ENCODE data around the gene MOBP.

Gene MOBP

DNA sequence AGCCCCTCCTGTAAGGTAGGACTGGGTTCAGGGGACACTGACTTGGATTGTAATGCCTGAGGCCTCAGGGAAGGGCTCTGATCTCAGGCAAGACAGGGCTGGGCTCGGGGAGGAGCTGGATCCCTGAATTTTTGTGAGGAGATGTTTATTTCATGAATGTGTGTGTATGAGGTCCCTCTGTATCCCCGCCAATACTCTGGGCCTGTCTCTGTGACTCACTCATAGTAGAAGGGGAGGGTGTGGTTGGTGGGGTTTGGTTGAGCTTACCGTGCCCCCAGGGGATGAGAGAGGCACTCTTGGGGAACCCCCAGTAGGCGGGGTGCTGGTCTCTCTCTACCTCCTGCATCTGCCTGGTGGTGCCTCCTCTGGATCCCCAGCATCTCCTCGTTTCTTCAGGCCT, 32.9 kb upstream of the MOBP start:
- DNase-seq = no peak
- H3K4me3 ChIP-seq = no peak overlapping the region
- no peaks in the 10 kb centered on the region for H3K9me3 ChIP-seq
- H3K36me3 ChIP-seq = no peaks in the 10 kb centered on the region
- TF ChIP-seq, protein P1, sequence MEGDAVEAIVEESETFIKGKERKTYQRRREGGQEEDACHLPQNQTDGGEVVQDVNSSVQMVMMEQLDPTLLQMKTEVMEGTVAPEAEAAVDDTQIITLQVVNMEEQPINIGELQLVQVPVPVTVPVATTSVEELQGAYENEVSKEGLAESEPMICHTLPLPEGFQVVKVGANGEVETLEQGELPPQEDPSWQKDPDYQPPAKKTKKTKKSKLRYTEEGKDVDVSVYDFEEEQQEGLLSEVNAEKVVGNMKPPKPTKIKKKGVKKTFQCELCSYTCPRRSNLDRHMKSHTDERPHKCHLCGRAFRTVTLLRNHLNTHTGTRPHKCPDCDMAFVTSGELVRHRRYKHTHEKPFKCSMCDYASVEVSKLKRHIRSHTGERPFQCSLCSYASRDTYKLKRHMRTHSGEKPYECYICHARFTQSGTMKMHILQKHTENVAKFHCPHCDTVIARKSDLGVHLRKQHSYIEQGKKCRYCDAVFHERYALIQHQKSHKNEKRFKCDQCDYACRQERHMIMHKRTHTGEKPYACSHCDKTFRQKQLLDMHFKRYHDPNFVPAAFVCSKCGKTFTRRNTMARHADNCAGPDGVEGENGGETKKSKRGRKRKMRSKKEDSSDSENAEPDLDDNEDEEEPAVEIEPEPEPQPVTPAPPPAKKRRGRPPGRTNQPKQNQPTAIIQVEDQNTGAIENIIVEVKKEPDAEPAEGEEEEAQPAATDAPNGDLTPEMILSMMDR (IDR thresholded peaks at IDR 0.05) = no peak
- no peak overlapping the region for H3K27ac ChIP-seq
- H3K27me3 ChIP-seq = no peaks in the 10 kb centered on the region
- intact Hi-C loops (cut with DNase I; ENCODE audit: low total_unique reads) = no loop called here
- H3K4me1 ChIP-seq = peaks cover 0 to 3% (median 1%) of the 10 kb centered on the region in 4 donors

DNA sequence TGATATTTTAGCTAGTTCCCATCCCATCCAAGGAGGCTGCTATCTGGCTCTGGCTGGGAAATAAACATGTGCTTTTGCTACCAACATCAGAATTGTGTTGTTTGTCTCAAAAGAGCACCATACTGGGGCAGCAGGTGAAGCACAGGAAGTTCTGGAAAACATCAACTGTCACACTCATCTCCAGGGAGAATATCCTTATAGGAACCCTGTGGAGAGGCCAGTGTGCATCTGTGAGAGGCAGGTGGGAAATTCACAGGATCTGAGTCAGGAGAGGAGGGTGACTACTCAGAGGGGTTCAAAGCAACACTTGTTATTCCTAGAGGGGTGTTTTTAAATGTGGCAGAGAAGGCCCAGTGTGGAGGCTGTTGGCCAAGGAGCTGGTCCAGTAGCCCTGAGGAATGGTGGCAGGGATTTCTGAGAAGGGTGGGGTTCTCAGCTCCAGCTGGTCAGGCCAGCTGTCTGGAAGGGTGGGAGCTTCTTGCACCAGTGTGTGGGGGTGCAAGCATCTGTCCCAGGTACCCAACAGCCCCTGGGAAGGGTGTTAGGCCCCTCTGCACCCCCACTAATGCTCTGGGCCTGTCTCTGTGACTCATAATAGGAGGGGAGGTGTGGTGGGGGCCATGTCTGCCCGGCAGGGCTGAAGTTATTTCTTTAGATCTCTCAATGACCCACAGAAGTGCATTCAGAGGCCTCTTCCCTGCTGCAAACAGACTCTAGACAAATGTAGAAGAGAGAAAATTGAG, 32.3 kb upstream of the MOBP start:
- Histone ChIP-seq H3K4me3 (no peak overlapping the region), H3K27me3 (no peaks in the 10 kb centered on the region), H3K9me3 (no peaks in the 10 kb centered on the region), H3K36me3 (no peaks in the 10 kb centered on the region), H3K4me1 (peaks cover 0 to 3% (median 1%) of the 10 kb centered on the region in 4 donors), H3K27ac (no peak overlapping the region)
- DNase-seq = no peak
- TF ChIP-seq, protein P1 (IDR thresholded peaks at IDR 0.05) = no peak
- intact Hi-C loops (cut with DNase I; ENCODE audit: low total_unique reads) = no loop called here

DNA sequence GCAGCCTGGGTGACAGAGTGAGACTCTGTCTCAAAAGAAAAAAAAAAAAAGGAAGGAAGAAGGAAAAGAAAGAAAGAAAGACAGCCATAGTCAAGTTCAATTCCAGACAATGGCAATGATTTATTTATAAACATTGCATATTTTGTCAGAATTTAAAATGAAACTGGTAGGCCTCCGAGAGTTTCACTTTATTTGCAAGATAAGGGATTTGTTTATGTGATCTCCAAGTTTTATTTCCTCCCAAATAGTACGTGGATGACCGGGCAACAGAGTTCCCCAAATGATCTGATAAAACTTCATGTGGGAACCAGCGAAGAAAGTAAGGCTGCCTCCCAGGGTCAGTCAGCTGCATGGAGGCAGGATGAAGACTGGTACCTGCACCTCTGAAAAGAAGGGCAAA, 28.6 kb upstream of the MOBP start:
- Histone ChIP-seq H3K27me3 (no peaks in the 10 kb centered on the region), H3K36me3 (no peaks in the 10 kb centered on the region), H3K9me3 (no peaks in the 10 kb centered on the region), H3K4me1 (no peaks in the 10 kb centered on the region), H3K4me3 (no peak overlapping the region), H3K27ac (no peak overlapping the region)
- DNase-seq = no peak
- intact Hi-C loops (cut with DNase I; ENCODE audit: low total_unique reads) = no loop called here
- TF ChIP-seq, protein P1 (IDR thresholded peaks at IDR 0.05) = no peak

DNA sequence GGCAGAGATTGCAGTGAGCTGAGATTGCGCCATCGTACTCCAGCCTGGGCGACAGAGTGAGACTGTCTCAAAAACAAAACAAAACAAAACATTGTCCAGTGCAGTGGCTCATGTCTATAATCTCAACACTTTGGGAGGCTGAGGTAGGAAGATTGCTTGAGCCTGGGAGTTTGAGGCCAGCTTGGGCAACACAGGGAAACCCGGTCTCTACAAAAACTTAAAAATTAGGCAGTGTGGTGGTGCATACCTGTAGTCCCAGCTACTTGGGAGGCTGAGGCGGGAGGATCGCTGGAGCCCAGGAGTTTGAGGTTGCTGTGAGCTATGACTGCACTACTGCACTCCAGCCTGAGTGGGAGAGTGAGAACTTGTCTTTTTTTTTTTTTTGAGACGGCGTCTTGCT, 27.2 kb upstream of the MOBP start:
- intact Hi-C loops (cut with DNase I; ENCODE audit: low total_unique reads) = no loop called here
- Histone ChIP-seq H3K9me3 (no peaks in the 10 kb centered on the region), H3K27ac (no peak overlapping the region), H3K36me3 (no peaks in the 10 kb centered on the region), H3K27me3 (no peaks in the 10 kb centered on the region), H3K4me3 (no peak overlapping the region), H3K4me1 (no peaks in the 10 kb centered on the region)
- TF ChIP-seq, protein P1 (IDR thresholded peaks at IDR 0.05) = no peak
- DNase-seq = no peak

DNA sequence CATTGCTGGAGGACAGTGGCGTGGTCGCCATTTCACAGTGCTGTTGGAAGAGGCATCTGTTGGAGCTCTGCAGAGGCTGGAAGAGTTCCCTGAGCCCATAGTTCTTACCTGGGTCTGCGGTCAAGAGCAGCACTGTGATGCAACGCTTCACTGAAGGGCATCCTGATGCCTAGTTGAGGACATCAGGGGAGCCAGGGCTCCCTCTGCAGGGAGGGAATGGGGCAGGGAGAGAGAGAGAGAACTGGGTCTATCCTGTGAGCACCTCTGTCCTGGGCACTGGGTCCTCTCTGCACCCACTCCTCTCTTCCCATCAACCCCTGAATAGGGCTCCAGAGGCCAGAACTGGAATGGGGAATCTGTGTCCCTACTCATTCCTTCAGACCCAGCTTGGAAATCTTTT, 23.9 kb upstream of the MOBP start:
- Histone ChIP-seq H3K27ac (no peak overlapping the region), H3K27me3 (no peaks in the 10 kb centered on the region), H3K36me3 (no peaks in the 10 kb centered on the region), H3K4me3 (no peak overlapping the region), H3K4me1 (peaks cover 0 to 2% (median 0%) of the 10 kb centered on the region in 4 donors), H3K9me3 (no peaks in the 10 kb centered on the region)
- intact Hi-C loops (cut with DNase I; ENCODE audit: low total_unique reads) = no loop called here
- TF ChIP-seq, protein P1 (IDR thresholded peaks at IDR 0.05) = no peak
- DNase-seq = no peak
